MCF 10A (cell line): Measurements from ENCODE around the gene PLEKHA1. TPM values are rescaled to one million over a fixed set of nuclear protein-coding genes. Genes with fewer than 3 reads are reported as not detected.

ENCODE experiments used
- BruUV-seq: library from RNA; stranded (reverse); fragments of 400-500 nt; replicated peaks from 2 replicates; lab custom pipeline; 2021; lab: Mats Ljungman, UMichigan
- CTCF ChIA-PET: fragments of 300-600 bp; sonication (Branson Sonifier 250); formaldehyde crosslinking; extraction: SDS; loops from one replicate; lab custom pipeline; 2021; ENCODE audit warnings: antibody characterized with exemption, inconsistent platforms; lab: Yijun Ruan, JAX
- POLR2A ChIA-PET: fragments of 300-600, 350-650 bp; sonication (Branson Sonifier 250); formaldehyde crosslinking; extraction: SDS; loops from one replicate; lab custom pipeline; 2020; ENCODE audit warnings: antibody characterized with exemption, inconsistent platforms; lab: Yijun Ruan, JAX
- DNase-seq: peaks from one replicate; pipeline ENCODE4 v3.0.0-alpha.2; 2018; ENCODE audit not compliant: unreplicated experiment
- H3K27ac Mint-ChIP-seq: one replicate; pipeline ENCODE4 v1.8.0; 2022; ENCODE audit warnings: mild to moderate bottlenecking, low read depth, mixed read lengths; ENCODE audit not compliant: unreplicated experiment
- H3K27me3 Mint-ChIP-seq: one replicate; pipeline ENCODE4 v1.8.0; 2022; ENCODE audit warnings: mixed read lengths; ENCODE audit not compliant: insufficient read depth, unreplicated experiment
- H3K36me3 Mint-ChIP-seq: one replicate; pipeline ENCODE4 v1.8.0; 2022; ENCODE audit warnings: mild to moderate bottlenecking, moderate library complexity, mixed read lengths; ENCODE audit not compliant: insufficient read depth, unreplicated experiment
- H3K4me1 Mint-ChIP-seq: one replicate; pipeline ENCODE4 v1.8.0; 2022; ENCODE audit warnings: mixed read lengths; ENCODE audit not compliant: insufficient read depth, unreplicated experiment
- H3K4me3 Mint-ChIP-seq: one replicate; pipeline ENCODE4 v1.8.0; 2022; ENCODE audit warnings: mild to moderate bottlenecking, moderate library complexity, mixed read lengths; ENCODE audit not compliant: unreplicated experiment
- H3K9me3 Mint-ChIP-seq: one replicate; pipeline ENCODE4 v1.8.0; 2022; ENCODE audit warnings: mixed read lengths; ENCODE audit not compliant: unreplicated experiment
- intact Hi-C: fragments of 100-400 bp; cut with micrococcal nuclease; formaldehyde crosslinking; loops from 2 replicates; pipeline ENCODE4 v1.14.1; 2022
- total RNA-seq: library from RNA; stranded (reverse); gene quantifications from 2 replicates; pipeline ENCODE4 v1.2.3, GENCODE V29; 2022
- TF ChIP-seq, protein P1 (sequence below): fragments of 200-600 bp; IDR thresholded peaks from one replicate; pipeline ENCODE4 v1.8.0; 2022; ENCODE audit warnings: antibody characterized with exemption, mild to moderate bottlenecking; ENCODE audit not compliant: unreplicated experiment

Gene PLEKHA1
- total RNA-seq, 1 experiment from 2014 or later = 55.8 TPM

DNA sequence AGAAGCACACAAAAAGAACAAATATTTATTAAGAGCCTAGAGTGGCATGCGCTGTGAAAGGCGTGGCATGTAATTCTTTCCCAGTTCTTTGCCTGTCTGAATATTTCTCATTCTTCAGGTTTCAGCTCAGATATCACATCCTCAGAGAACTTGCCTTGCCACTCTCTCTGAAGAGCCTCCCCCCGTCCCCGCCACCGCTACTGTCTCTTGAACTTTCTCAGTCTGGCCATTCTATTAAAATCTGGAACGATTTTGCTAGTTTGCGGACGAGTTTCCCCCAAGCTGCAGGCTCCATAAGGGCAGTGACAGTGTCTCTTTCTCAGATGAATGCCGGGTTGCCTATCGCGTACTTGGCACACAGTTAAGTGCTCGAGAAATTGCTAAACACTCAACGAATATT, 787 bp upstream of the PLEKHA1 start:
- H3K9me3 Mint-ChIP-seq = no peaks in the 10 kb centered on the region
- DNase-seq = peak; percentile 19
- H3K4me1 Mint-ChIP-seq = peaks cover 23% of the 10 kb centered on the region
- ChIA-PET CTCF (interaction anchor here (0.6 to 1.8 kb wide), 10 partner anchors 10 to 1085 kb away, joined by 3 to 6 read pairs (median 3); no protein-coding TSS in a partner anchor), POLR2A (interaction anchor here (0.6 to 4.0 kb wide), 33 partner anchors 9 to 634 kb away, joined by 3 to 61 read pairs (median 5); partner anchors contain the start of gene PSTK)
- H3K36me3 Mint-ChIP-seq = no peaks in the 10 kb centered on the region
- H3K27me3 Mint-ChIP-seq = no peaks in the 10 kb centered on the region
- H3K4me3 Mint-ChIP-seq = peak overlapping the region; percentile 93
- H3K27ac Mint-ChIP-seq = peak overlapping the region; percentile 21
- intact Hi-C loops = loop anchor here (2.0 kb wide), 2 partner anchors 47 to 73 kb away; no protein-coding TSS in a partner anchor
- TF ChIP-seq, protein P1, sequence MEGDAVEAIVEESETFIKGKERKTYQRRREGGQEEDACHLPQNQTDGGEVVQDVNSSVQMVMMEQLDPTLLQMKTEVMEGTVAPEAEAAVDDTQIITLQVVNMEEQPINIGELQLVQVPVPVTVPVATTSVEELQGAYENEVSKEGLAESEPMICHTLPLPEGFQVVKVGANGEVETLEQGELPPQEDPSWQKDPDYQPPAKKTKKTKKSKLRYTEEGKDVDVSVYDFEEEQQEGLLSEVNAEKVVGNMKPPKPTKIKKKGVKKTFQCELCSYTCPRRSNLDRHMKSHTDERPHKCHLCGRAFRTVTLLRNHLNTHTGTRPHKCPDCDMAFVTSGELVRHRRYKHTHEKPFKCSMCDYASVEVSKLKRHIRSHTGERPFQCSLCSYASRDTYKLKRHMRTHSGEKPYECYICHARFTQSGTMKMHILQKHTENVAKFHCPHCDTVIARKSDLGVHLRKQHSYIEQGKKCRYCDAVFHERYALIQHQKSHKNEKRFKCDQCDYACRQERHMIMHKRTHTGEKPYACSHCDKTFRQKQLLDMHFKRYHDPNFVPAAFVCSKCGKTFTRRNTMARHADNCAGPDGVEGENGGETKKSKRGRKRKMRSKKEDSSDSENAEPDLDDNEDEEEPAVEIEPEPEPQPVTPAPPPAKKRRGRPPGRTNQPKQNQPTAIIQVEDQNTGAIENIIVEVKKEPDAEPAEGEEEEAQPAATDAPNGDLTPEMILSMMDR = no peak
- TSS peak; percentile 66 for BruUV-seq

DNA sequence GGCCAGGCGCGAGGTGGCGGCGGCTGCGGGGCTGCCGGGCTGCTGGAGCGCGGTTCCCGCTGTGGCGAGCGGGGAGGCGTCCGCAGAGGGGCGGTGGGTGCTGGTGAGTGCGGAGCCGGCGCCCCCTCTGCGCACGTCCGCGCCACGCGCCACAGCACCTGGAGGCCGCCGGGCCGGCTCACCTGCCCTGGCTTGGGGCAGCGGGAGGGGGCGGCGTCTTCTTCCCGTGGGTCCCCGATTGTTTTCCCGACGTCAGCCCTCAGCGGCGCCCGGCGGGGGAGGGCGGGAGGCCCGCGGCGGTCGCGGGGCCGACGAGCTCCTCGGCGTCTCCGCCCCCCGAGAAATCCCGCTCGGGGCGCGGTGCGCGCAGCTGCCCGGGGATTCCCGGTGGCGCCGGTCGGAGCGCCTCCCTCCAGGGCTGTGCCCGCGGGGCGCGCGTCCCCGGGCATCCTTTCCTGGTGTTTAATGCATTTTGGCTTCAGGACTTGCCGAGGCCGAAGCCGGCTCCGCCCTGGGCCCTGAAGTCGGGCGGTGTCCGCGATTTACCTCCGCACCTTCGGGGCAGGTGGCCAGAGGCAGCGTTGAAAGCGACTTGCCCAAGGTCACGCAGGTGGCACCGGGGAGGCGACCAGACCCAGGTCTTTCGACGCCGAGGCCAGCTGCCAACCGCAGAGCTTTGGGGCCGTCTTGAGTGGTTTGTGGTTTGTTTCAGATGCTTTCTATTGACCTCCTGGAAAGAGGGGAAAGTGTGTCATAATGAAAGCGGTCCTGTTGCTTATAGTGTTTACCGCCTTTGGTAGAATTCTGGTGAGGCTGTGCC, 561 bp downstream of the PLEKHA1 start:
- no TSS peak for BruUV-seq
- intact Hi-C loops = loop anchor here (2.0 kb wide), 2 partner anchors 46 to 74 kb away; no protein-coding TSS in a partner anchor
- ChIA-PET CTCF (interaction anchor here (0.5 to 1.6 kb wide), 9 partner anchors 11 to 605 kb away, joined by 3 to 6 read pairs (median 3); partner anchors contain the start of gene PSTK), POLR2A (interaction anchor here (0.6 to 4.0 kb wide), 34 partner anchors 9 to 1523 kb away, joined by 3 to 61 read pairs (median 6); partner anchors contain the start of genes ATE1 and WDR11)
- Mint-ChIP-seq H3K9me3 (no peaks in the 10 kb centered on the region), H3K27me3 (no peaks in the 10 kb centered on the region), H3K4me1 (peaks cover 28% of the 10 kb centered on the region), H3K4me3 (peak overlapping the region; percentile 93), H3K27ac (peak overlapping the region; percentile 89), H3K36me3 (peaks cover under 1% of the 10 kb centered on the region)
- DNase-seq = peak; percentile 42
- TF ChIP-seq, protein P1 = no peak

DNA sequence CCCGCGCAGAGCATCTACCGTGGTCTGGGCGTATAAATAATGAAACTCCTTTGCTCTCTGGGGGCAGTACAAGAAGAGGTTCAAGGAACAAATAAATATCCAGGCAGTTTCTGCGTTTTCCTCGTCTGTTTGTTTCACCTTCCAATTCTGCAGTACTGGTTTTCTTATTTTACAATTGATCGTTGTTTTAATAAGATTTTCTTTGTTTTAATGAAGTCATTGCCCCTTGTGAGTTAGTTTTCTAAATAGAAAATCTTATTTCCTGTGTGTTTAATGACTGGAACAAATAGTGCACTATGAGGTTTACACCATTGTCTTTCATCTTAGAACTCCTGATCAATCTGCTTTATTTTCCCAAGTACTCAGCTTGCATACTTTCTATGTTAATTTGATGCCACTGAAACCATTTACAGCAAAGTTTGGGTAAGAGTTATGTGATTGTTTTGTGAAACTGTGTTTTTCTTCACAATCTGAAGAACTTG, 1.2 kb downstream of the PLEKHA1 start:
- CTCF ChIA-PET = interaction anchor here (0.7 kb wide), 1 partner anchor 276 kb away, joined by 3 read pairs; no protein-coding TSS in a partner anchor
- peaks cover 6% of the 10 kb centered on the region for H3K36me3 Mint-ChIP-seq
- peak overlapping the region; percentile 89 for H3K27ac Mint-ChIP-seq
- intact Hi-C loops = loop anchor here (2.0 kb wide), 2 partner anchors 45 to 75 kb away; no protein-coding TSS in a partner anchor
- POLR2A ChIA-PET = interaction anchor here (0.6 to 4.0 kb wide), 17 partner anchors 9 to 94 kb away, joined by 3 to 61 read pairs (median 7); no protein-coding TSS in a partner anchor
- TF ChIP-seq, protein P1 = no peak
- DNase-seq = no peak
- H3K27me3 Mint-ChIP-seq = no peaks in the 10 kb centered on the region
- H3K9me3 Mint-ChIP-seq = no peaks in the 10 kb centered on the region
- peak overlapping the region; percentile 93 for H3K4me3 Mint-ChIP-seq
- H3K4me1 Mint-ChIP-seq = peaks cover 32% of the 10 kb centered on the region
- TSS peak; percentile 44 for BruUV-seq
